Liver (tissue), 5 donors: ENCODE data around the gene CUTA. TPM values are rescaled to one million over a fixed set of nuclear protein-coding genes. Genes with fewer than 3 reads are reported as not detected.

ENCODE experiments used
- polyA plus RNA-seq, 2 donors: library from polyadenylated mRNA; stranded (reverse) in 1 of 2; unstranded in 1 of 2; fragments of 200-250 nt in 1 of 2; fragments of >200 nt in 1 of 2; fragmentation: Nextera tagmentation in 1 of 2; extraction: Ambion mirVana in 1 of 2; gene quantifications; one replicate each; pipeline versions ENCODE4 v1.2.1 to v1.2.3, GENCODE V29; 2013 to 2015
- small RNA-seq: library from RNA; depleted of rRNA; stranded (forward); fragments of <200 nt; gene quantifications from one replicate; pipeline ENCODE3, GENCODE V24; 2014
- total RNA-seq, 2 donors: library from RNA; depleted of rRNA; stranded (reverse); fragments of >200 nt; gene quantifications; one replicate each; pipeline ENCODE4 v1.2.3, GENCODE V29; 2014
- donor health status: healthy.
- donor health status: healthy.
- donor health status: healthy.

Gene CUTA
- total and polyA plus RNA-seq, 4 donors, result 33.1 to 164 (median 93.2) TPM

Small RNA genes within 50 kb of the gene (small RNA-seq; reads per million reads assigned to genes)
- gene RPL35AP4 (not detected), gene ZBTB9 (not detected)

Other genes starting within 250 kb of the CUTA start
- under 1 TPM; 0.19 to 0.59 TPM for gene COL11A2, start 225.6 kb downstream of the CUTA start, total RNA-seq
- under 1 TPM; 0.15 to 0.36 TPM for gene COL11A2, start 225.6 kb downstream of the CUTA start, polyA plus RNA-seq
- 10 to 100 TPM in 1 of 2 donors, 1 to 10 TPM in 1; 9.5 to 19.4 TPM for gene RXRB, start 217.4 kb downstream of the CUTA start, total RNA-seq
- gene RXRB, start 217.4 kb downstream of the CUTA start, polyA plus RNA-seq, result 10 to 100 TPM in 1 of 2 donors, 1 to 10 TPM in 1; 7.7 to 13.9 TPM
- gene SLC39A7, start 217.2 kb downstream of the CUTA start, total RNA-seq, result 100 to 1,000 TPM in 1 of 2 donors, 10 to 100 TPM in 1; 45.0 to 112 TPM
- gene SLC39A7, start 217.2 kb downstream of the CUTA start, polyA plus RNA-seq, result 10 to 100 TPM in 1 of 2 donors, 1 to 10 TPM in 1; 8.9 to 97.3 TPM
- 10 to 100 TPM; 24.5 to 31.2 TPM for gene HSD17B8, start 213.5 kb downstream of the CUTA start, total RNA-seq
- 10 to 100 TPM; 43.7 to 52.3 TPM for gene HSD17B8, start 213.5 kb downstream of the CUTA start, polyA plus RNA-seq
- gene RING1, start 209.6 kb downstream of the CUTA start, total RNA-seq, result 10 to 100 TPM; 11.5 to 19.7 TPM
- gene RING1, start 209.6 kb downstream of the CUTA start, polyA plus RNA-seq, result 10 to 100 TPM in 1 of 2 donors, 1 to 10 TPM in 1; 4.4 to 18.4 TPM
- gene VPS52, start 146.2 kb downstream of the CUTA start, total RNA-seq, result 10 to 100 TPM; 21.3 to 33.4 TPM
- 10 to 100 TPM; 23.1 to 27.5 TPM for gene VPS52, start 146.2 kb downstream of the CUTA start, polyA plus RNA-seq
- 1,000 to 10,000 TPM in 1 of 2 donors, 100 to 1,000 TPM in 1; 742 to 1,432 TPM for gene RPS18, start 146.0 kb downstream of the CUTA start, total RNA-seq
- 1,000 to 10,000 TPM in 1 of 2 donors, 100 to 1,000 TPM in 1; 812 to 1,309 TPM for gene RPS18, start 146.0 kb downstream of the CUTA start, polyA plus RNA-seq
- gene B3GALT4, start 141.0 kb downstream of the CUTA start, total RNA-seq, result 1 to 10 TPM; 1.5 to 2.2 TPM
- gene B3GALT4, start 141.0 kb downstream of the CUTA start, polyA plus RNA-seq, result 1 to 10 TPM; 1.5 to 2.7 TPM
- gene WDR46, start 128.9 kb downstream of the CUTA start, total RNA-seq, result 10 to 100 TPM; 17.9 to 28.3 TPM
- gene WDR46, start 128.9 kb downstream of the CUTA start, polyA plus RNA-seq, result 10 to 100 TPM; 23.0 to 30.2 TPM
- gene PFDN6, start 128.5 kb downstream of the CUTA start, total RNA-seq, result 10 to 100 TPM; 12.5 to 22.4 TPM
- 10 to 100 TPM in 1 of 2 donors, 1 to 10 TPM in 1; 6.5 to 60.1 TPM for gene PFDN6, start 128.5 kb downstream of the CUTA start, polyA plus RNA-seq
- 10 to 100 TPM; 16.7 to 17.8 TPM for gene RGL2, start 119.2 kb downstream of the CUTA start, total RNA-seq
- 10 to 100 TPM; 16.8 to 22.8 TPM for gene RGL2, start 119.2 kb downstream of the CUTA start, polyA plus RNA-seq
- 10 to 100 TPM; 52.7 to 74.0 TPM for gene TAPBP, start 104.0 kb downstream of the CUTA start, total RNA-seq
- gene TAPBP, start 104.0 kb downstream of the CUTA start, polyA plus RNA-seq, result 10 to 100 TPM; 47.9 to 49.3 TPM
- 1 to 10 TPM; 5.5 to 7.8 TPM for gene ZBTB22, start 100.4 kb downstream of the CUTA start, total RNA-seq
- 1 to 10 TPM; 1.6 to 3.9 TPM for gene ZBTB22, start 100.4 kb downstream of the CUTA start, polyA plus RNA-seq
- gene DAXX, start 95.1 kb downstream of the CUTA start, total RNA-seq, result 10 to 100 TPM; 11.8 to 15.1 TPM
- gene DAXX, start 95.1 kb downstream of the CUTA start, polyA plus RNA-seq, result 10 to 100 TPM; 12.9 to 13.1 TPM
- gene KIFC1, start 26.3 kb downstream of the CUTA start, total RNA-seq, result 10 to 100 TPM in 1 of 2 donors, under 1 TPM in 1; 0.08 to 30.0 TPM
- gene KIFC1, start 26.3 kb downstream of the CUTA start, polyA plus RNA-seq, result 1 to 10 TPM in 1 of 2 donors, under 1 TPM in 1; 0.29 to 2.2 TPM
- 10 to 100 TPM in 1 of 2 donors, 1 to 10 TPM in 1; 7.2 to 13.5 TPM for gene PHF1, start 7.1 kb downstream of the CUTA start, total RNA-seq
- 10 to 100 TPM in 1 of 2 donors, 1 to 10 TPM in 1; 9.9 to 13.1 TPM for gene PHF1, start 7.1 kb downstream of the CUTA start, polyA plus RNA-seq
- 1 to 10 TPM; 1.1 to 1.8 TPM for gene SYNGAP1, start 2.0 kb upstream of the CUTA start, total RNA-seq
- 1 to 10 TPM in 1 of 2 donors, under 1 TPM in 1; 0.32 to 1.2 TPM for gene SYNGAP1, start 2.0 kb upstream of the CUTA start, polyA plus RNA-seq
- 1 to 10 TPM; 1.6 to 3.4 TPM for gene ZBTB9, start 36.5 kb upstream of the CUTA start, total RNA-seq
- 1 to 10 TPM; 1.1 to 3.0 TPM for gene ZBTB9, start 36.5 kb upstream of the CUTA start, polyA plus RNA-seq
- gene BAK1, start 162.2 kb upstream of the CUTA start, total RNA-seq, result 1 to 10 TPM; 4.4 to 6.1 TPM
- gene BAK1, start 162.2 kb upstream of the CUTA start, polyA plus RNA-seq, result 1 to 10 TPM; 2.4 to 8.7 TPM
- 1 to 10 TPM in 1 of 2 donors, under 1 TPM in 1; 0.75 to 2.8 TPM for gene ITPR3, start 203.2 kb upstream of the CUTA start, total RNA-seq
- under 1 TPM; 0.49 to 0.67 TPM for gene ITPR3, start 203.2 kb upstream of the CUTA start, polyA plus RNA-seq